GM23338 (cell line): ENCODE results near the gene NUFIP2.
"Not testable (repeated sequence)": the region's sequence is repeated elsewhere in the genome, so short reads cannot be mapped to it uniquely, and the experiment has no call there.

Source experiments
- CREB1 ChIP-seq: fragments of 250-450 bp; sonication (Bioruptor Pico); IDR thresholded peaks from 2 replicates; pipeline ENCODE4 v1.5.0; 2020; ENCODE audit warnings: low read depth, mild to moderate bottlenecking, moderate library complexity
- CTCF ChIP-seq, 2 experiments: fragments of 200-600 bp in 1 of 2; sonication (generic) in 1 of 2; conservative IDR thresholded peaks; 2 replicates each; pipeline versions ENCODE4 v1.5.1 to v1.6.1; 2016 to 2017; ENCODE audit warnings: antibody characterized with exemption in 2 of 2, low read depth in 2 of 2, mild to moderate bottlenecking in 2 of 2, moderate library complexity in 1 of 2
- EZH2 ChIP-seq: fragments of 200-600 bp; sonication (generic); IDR thresholded peaks from one replicate; pipeline ENCODE4 v1.8.0; 2017; ENCODE audit warnings: antibody characterized with exemption, mild to moderate bottlenecking, low read depth; ENCODE audit not compliant: unreplicated experiment
- EZH2phosphoT487 ChIP-seq: fragments of 200-600 bp; sonication (generic); IDR thresholded peaks from one replicate; pipeline ENCODE4 v1.8.1; 2018; ENCODE audit warnings: antibody characterized with exemption; ENCODE audit not compliant: unreplicated experiment
- JUNB ChIP-seq: IDR thresholded peaks from one replicate; pipeline ENCODE4 v1.6.1; 2016; ENCODE audit warnings: antibody characterized with exemption; ENCODE audit not compliant: unreplicated experiment
- NANOG ChIP-seq: IDR thresholded peaks from 2 replicates; pipeline ENCODE4 v1.6.1; 2016; ENCODE audit warnings: antibody characterized with exemption, borderline replicate concordance
- POLR2AphosphoS5 ChIP-seq: IDR thresholded peaks from 2 replicates; pipeline ENCODE4 v1.6.1; 2016; ENCODE audit warnings: antibody characterized with exemption, low read depth
- REST ChIP-seq: IDR thresholded peaks from one replicate; pipeline ENCODE4 v1.6.1; 2018; ENCODE audit warnings: antibody characterized with exemption; ENCODE audit not compliant: unreplicated experiment
- ZNF114 ChIP-seq: fragments of 250-450 bp; sonication (Bioruptor Pico); IDR thresholded peaks from 2 replicates; pipeline ENCODE4 v1.5.0; 2020; ENCODE audit warnings: mild to moderate bottlenecking, moderate library complexity
- ZNF462 ChIP-seq: fragments of 250-450 bp; sonication (Bioruptor Pico); IDR thresholded peaks from 2 replicates; pipeline ENCODE4 v1.5.0; 2020; ENCODE audit warnings: mild to moderate bottlenecking, moderate library complexity
- TF ChIP-seq, protein P1 (sequence below): IDR thresholded peaks from 2 replicates; pipeline ENCODE4 v1.6.1; 2016; ENCODE audit warnings: antibody characterized with exemption

GRCh38 chr17:29339016-29339415 is 45.1 kb upstream of the NUFIP2 start:
- not testable (repeated sequence) for TF ChIP-seq EZH2phosphoT487; EZH2; POLR2AphosphoS5; CTCF (conservative IDR thresholded peaks at IDR 0.05; ENCODE audit: low read depth in 2 of 2); REST; CREB1 (CRISPR knock-in tag); ZNF114; ZNF462 (CRISPR knock-in tag); NANOG; JUNB
- TF ChIP-seq, protein P1, sequence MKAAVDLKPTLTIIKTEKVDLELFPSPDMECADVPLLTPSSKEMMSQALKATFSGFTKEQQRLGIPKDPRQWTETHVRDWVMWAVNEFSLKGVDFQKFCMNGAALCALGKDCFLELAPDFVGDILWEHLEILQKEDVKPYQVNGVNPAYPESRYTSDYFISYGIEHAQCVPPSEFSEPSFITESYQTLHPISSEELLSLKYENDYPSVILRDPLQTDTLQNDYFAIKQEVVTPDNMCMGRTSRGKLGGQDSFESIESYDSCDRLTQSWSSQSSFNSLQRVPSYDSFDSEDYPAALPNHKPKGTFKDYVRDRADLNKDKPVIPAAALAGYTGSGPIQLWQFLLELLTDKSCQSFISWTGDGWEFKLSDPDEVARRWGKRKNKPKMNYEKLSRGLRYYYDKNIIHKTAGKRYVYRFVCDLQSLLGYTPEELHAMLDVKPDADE = not testable (repeated sequence)
